ENCODE data around the gene ARHGEF10L.

ARHGEF10L gene

GRCh38 chr1:17630986-17631385 is 91.5 kb downstream of the ARHGEF10L start:
- DNase-seq (ENCODE audit: low spot score): no peak
- TF ChIP-seq CTCF (IDR thresholded peaks at IDR 0.05; ENCODE audit: extremely low read depth, missing control alignments): no peak

- TF ChIP-seq CTCF (IDR thresholded peaks at IDR 0.05; ENCODE audit: extremely low read depth, missing control alignments): no peak
- no peak for DNase-seq (ENCODE audit: low spot score)
These were observed 91.9 kb downstream of the ARHGEF10L start for GRCh38 chr1:17631410-17631809.

GRCh38 chr1:17632106-17632505 is 92.6 kb downstream of the ARHGEF10L start:
- DNase-seq (ENCODE audit: low spot score): no peak
- no peak for TF ChIP-seq CTCF (IDR thresholded peaks at IDR 0.05; ENCODE audit: extremely low read depth, missing control alignments)

- no peak for TF ChIP-seq CTCF (IDR thresholded peaks at IDR 0.05; ENCODE audit: extremely low read depth, missing control alignments)
- DNase-seq (ENCODE audit: low spot score): no peak
These were observed 93.2 kb downstream of the ARHGEF10L start for GRCh38 chr1:17632541-17633184.

- no peak for DNase-seq (ENCODE audit: low spot score)
- TF ChIP-seq CTCF (IDR thresholded peaks at IDR 0.05; ENCODE audit: extremely low read depth, missing control alignments): no peak
These were observed 94.2 kb downstream of the ARHGEF10L start for GRCh38 chr1:17633654-17634053.

- DNase-seq (ENCODE audit: low spot score): no peak
- no peak for TF ChIP-seq CTCF (IDR thresholded peaks at IDR 0.05; ENCODE audit: extremely low read depth, missing control alignments)
These were observed 95.8 kb downstream of the ARHGEF10L start for GRCh38 chr1:17635276-17635675.

- DNase-seq (ENCODE audit: low spot score): no peak
- no peak for TF ChIP-seq CTCF (IDR thresholded peaks at IDR 0.05; ENCODE audit: extremely low read depth, missing control alignments)
These were observed 96.3 kb downstream of the ARHGEF10L start for GRCh38 chr1:17635811-17636210.

Data from GM20000 (cell line).